WTC11 (cell line): ENCODE results near the gene TBC1D12.

Experiments
- CTCF ChIP-seq: fragments of 200-600 bp; IDR thresholded peaks from 2 replicates; pipeline ENCODE4 v1.8.0; 2022; ENCODE audit warnings: antibody characterized with exemption
- NR2C2 ChIP-seq: sonication (generic); formaldehyde crosslinking; IDR thresholded peaks from 2 replicates; pipeline ENCODE4 v1.8.0; 2022; ENCODE audit warnings: mild to moderate bottlenecking, missing genetic modification reagents
- ZNF423 ChIP-seq: fragments of 250-450 bp; sonication (Bioruptor Pico); IDR thresholded peaks from 2 replicates; pipeline ENCODE4 v2.1.2; 2022; ENCODE audit warnings: mild to moderate bottlenecking, moderate library complexity

- TF ChIP-seq CTCF (no peak), NR2C2 (CRISPR knock-in tag) (no peak), ZNF423 (CRISPR knock-in tag) (no peak)
Observed at GRCh38 chr10:94402204-94402842, at the start of gene TBC1D12.
